Thyroid gland (tissue), 4 donors: ENCODE results near the gene MRPL27. TPM values are rescaled to one million over a fixed set of nuclear protein-coding genes. Genes with fewer than 3 reads are reported as not detected.

ENCODE experiments used
- DNase-seq, 2 donors: peaks; one replicate each; pipeline ENCODE4 v3.0.0-alpha.2; 2019
- H3K27ac ChIP-seq, 3 donors: fragments of 200-600 bp; sonication (generic); 1 replicate in 2 of 3; 2 replicates in 1 of 3; pipeline ENCODE4 v1.5.1; 2016 to 2019; ENCODE audit warnings: mild to moderate bottlenecking in 1 of 3, moderate library complexity in 1 of 3
- H3K27me3 ChIP-seq: fragments of 200-600 bp; sonication (generic); one replicate; pipeline ENCODE4 v1.5.1; 2019
- H3K36me3 ChIP-seq, 2 donors: fragments of 200-600 bp; sonication (generic); one replicate each; pipeline ENCODE4 v1.5.1; 2016 to 2019
- H3K4me1 ChIP-seq, 2 donors: fragments of 200-600 bp; sonication (generic); one replicate each; pipeline ENCODE4 v1.5.1; 2017 to 2019
- H3K4me3 ChIP-seq, 3 donors: fragments of 200-600 bp; sonication (generic); replicated peaks in 1 of 3; 1 replicate in 2 of 3; 2 replicates in 1 of 3; pipeline ENCODE4 v1.5.1; 2016; ENCODE audit warnings: mild to moderate bottlenecking in 1 of 3
- H3K9me3 ChIP-seq: fragments of 200-600 bp; sonication (generic); one replicate; pipeline ENCODE4 v1.5.1; 2017
- CTCF ChIP-seq, 6 experiments: fragments of 200-600 bp in 3 of 6; fragments of 450-650 bp in 3 of 6; sonication (generic) in 3 of 6; IDR thresholded peaks; one replicate each; pipeline ENCODE4 v1.5.1; 2016 to 2019; ENCODE audit warnings: antibody characterized with exemption in 6 of 6, mild to moderate bottlenecking in 2 of 6, inconsistent platforms in 1 of 6, moderate library complexity in 1 of 6
- POLR2A ChIP-seq, 2 donors: fragments of 450-650 bp; IDR thresholded peaks; one replicate each; pipeline ENCODE4 v1.6.1; 2017; ENCODE audit warnings: antibody characterized with exemption in 2 of 2, mild to moderate bottlenecking in 2 of 2, moderate library complexity in 1 of 2
- WGBS, 2 donors: methylation state at CpG; one replicate each; pipeline ENCODE4 v1.1.5; 2017; 5-methylcytosine and 5-hydroxymethylcytosine counted together
- intact Hi-C: fragments of 100-400 bp; cut with DNase I; formaldehyde crosslinking; loops from one replicate; pipeline ENCODE4 v1.15.1; 2023
- total RNA-seq, 4 donors: library from RNA; depleted of rRNA; stranded (reverse); fragments of >200 nt; gene quantifications; one replicate each; pipeline ENCODE4 v1.2.3, GENCODE V29; 2016

Gene MRPL27
- total RNA-seq, 4 donors from 2014 or later, result 44.6 to 115 (median 80.8) TPM

DNA sequence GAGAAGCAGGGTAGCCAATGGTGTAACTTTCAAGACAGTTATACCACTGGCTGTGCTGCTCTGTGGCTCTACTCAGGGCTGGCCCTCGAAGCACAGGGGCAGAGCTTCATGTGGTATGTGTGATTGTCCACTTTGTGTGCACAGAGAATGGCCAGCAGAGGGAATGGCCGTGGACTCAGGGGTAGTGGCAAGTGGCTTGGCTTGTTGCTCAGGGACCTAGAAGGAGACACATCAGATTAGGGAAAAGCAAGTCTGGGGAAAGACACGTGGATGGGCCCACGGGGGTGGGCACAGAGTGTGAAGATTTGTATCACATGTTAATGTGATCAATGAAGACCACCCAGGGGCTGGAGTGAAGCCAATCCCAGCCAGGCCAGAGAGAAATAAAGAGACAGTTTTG, 47.1 kb downstream of the MRPL27 start:
- Histone ChIP-seq H3K27me3 (no peaks in the 10 kb centered on the region), H3K9me3 (no peaks in the 10 kb centered on the region), H3K27ac (no peak overlapping the region), H3K36me3 (no peaks in the 10 kb centered on the region), H3K4me3 (no peak overlapping the region), H3K4me1 (no peaks in the 10 kb centered on the region)
- intact Hi-C loops, result no loop called here
- WGBS, 2 donors, result 52 to 54% methylated on average over 4 of the region's 4 CpGs
- no peak for DNase-seq
- TF ChIP-seq POLR2A (IDR thresholded peaks at IDR 0.05), result no peak
- TF ChIP-seq CTCF (IDR thresholded peaks at IDR 0.05), result no peak

DNA sequence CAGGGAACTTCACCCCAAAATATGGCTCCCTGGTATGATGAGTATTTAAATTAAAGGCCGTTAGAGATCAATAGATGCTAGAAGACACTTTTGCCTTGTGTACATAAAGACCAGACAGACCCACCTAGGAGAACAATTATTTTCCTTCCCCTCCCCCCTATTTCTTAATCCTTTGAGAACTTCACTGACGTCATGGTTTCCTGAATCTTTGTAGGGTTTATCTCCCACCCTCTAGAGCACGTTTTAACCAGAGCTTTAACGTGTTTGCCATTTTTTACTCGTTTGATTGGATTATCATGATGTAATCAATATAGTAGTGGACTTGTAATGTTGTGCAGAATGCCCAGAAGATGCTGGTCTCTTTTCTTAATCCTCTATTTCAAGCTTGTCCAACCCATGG, 49.9 kb downstream of the MRPL27 start:
- WGBS, 2 donors, result 80 to 82% methylated on average over 5 of the region's 5 CpGs
- no peak for DNase-seq

DNA sequence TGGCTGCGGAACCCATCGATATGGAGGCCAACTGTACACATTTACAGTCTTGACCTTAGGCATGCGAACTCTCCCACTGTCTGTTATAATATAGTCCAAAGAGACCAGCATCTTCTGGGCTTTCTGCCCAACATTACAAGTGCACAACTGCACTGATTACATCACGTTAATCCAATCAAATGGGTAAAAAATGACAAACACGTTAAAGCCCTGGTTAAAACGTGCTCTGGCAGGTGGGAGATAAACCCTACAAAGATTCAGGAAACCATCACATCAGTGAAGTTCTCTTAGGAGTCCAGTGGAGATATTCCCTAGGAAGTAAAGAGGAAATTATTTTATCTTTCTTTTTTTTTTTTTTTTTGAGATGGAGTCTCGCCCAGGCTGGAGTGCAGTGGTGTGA, 50.7 kb downstream of the MRPL27 start:
- 83 to 84% methylated on average over 7 of the region's 7 CpGs for WGBS, 2 donors
- TF ChIP-seq CTCF (IDR thresholded peaks at IDR 0.05), result no peak
- no peak for TF ChIP-seq POLR2A (IDR thresholded peaks at IDR 0.05)
- Histone ChIP-seq H3K4me3 (no peak overlapping the region), H3K36me3 (no peaks in the 10 kb centered on the region), H3K9me3 (no peaks in the 10 kb centered on the region), H3K4me1 (no peaks in the 10 kb centered on the region), H3K27me3 (no peaks in the 10 kb centered on the region), H3K27ac (no peak overlapping the region)
- intact Hi-C loops, result no loop called here
- no peak for DNase-seq

More for the DNA sequence above, 49.9 kb downstream of the MRPL27 start:
- H3K4me3 ChIP-seq, result no peak overlapping the region
- H3K36me3 ChIP-seq, result no peaks in the 10 kb centered on the region
- no peaks in the 10 kb centered on the region for H3K4me1 ChIP-seq
- no peak overlapping the region for H3K27ac ChIP-seq
- H3K9me3 ChIP-seq, result no peaks in the 10 kb centered on the region
- TF ChIP-seq POLR2A (IDR thresholded peaks at IDR 0.05) (no peak), CTCF (IDR thresholded peaks at IDR 0.05) (no peak)
- no peaks in the 10 kb centered on the region for H3K27me3 ChIP-seq
- intact Hi-C loops, result no loop called here

GRCh38 chr17:50319306-50320004, 53.5 kb downstream of the MRPL27 start:
- H3K9me3 ChIP-seq, result no peaks in the 10 kb centered on the region
- H3K27me3 ChIP-seq, result no peaks in the 10 kb centered on the region
- WGBS, 2 donors, result 84 to 86% methylated on average over 12 of the region's 12 CpGs
- H3K4me1 ChIP-seq, result peaks cover 0 to 4% of the 10 kb centered on the region in 2 donors
- TF ChIP-seq POLR2A (IDR thresholded peaks at IDR 0.05) (no peak), CTCF (IDR thresholded peaks at IDR 0.05) (no peak)
- no peak for DNase-seq
- H3K4me3 ChIP-seq, result no peak overlapping the region
- H3K36me3 ChIP-seq, result no peaks in the 10 kb centered on the region
- intact Hi-C loops, result no loop called here
- no peak overlapping the region for H3K27ac ChIP-seq

GRCh38 chr17:50318501-50319285, 54.3 kb downstream of the MRPL27 start:
- DNase-seq, result no peak
- Histone ChIP-seq H3K4me1 (peaks cover 0 to 4% of the 10 kb centered on the region in 2 donors), H3K27ac (no peak overlapping the region), H3K36me3 (no peaks in the 10 kb centered on the region), H3K27me3 (no peaks in the 10 kb centered on the region), H3K4me3 (no peak overlapping the region), H3K9me3 (no peaks in the 10 kb centered on the region)
- intact Hi-C loops, result no loop called here
- TF ChIP-seq CTCF (IDR thresholded peaks at IDR 0.05), result no peak
- WGBS, 2 donors, result 69 to 73% methylated on average over 10 of the region's 10 CpGs
